Measurements from ENCODE around the gene SEC31A.
"Not testable (repeated sequence)": the region's sequence is repeated elsewhere in the genome, so short reads cannot be mapped to it uniquely, and the experiment has no call there.

SEC31A gene

DNA sequence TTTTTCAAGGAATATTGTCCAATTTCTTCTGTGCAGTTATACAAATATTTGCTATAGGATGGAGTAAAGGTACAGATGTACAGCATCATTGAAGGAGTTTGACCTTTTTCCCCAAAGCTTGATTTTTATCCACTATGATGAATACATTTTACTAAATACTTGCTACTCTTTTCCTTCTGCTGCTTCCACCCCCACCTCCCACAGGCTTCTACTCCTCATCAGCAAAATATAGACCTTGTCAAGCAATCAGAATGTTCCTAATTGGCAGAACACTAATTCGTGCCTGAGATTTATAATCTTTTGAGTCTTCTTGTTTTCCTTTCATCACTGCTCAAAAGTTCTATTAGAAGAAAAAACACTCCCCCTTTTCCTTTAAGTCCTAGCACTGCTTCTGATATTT is 5.8 kb upstream of the SEC31A start:
- DNase-seq: no peak

- no peak for DNase-seq
These were observed 3.0 kb upstream of the SEC31A start for GRCh38 chr4:82893942-82894341.

DNA sequence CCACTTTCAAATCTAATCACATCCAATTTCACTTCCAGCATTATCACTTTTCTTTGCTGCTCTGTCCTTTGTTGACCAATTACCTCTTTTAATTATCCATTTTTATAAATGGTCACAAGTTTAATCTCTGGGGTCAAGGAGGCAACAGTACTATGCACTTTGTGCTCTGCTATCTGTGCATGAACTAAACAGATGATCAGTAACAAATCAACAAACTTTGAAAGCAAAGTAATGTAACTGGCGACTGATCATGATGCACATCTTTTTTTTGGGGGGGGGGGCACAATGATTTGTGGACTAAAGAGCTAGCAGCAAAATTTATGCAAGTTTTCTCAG is 1.5 kb upstream of the SEC31A start:
- DNase-seq: no peak

- DNase-seq: no peak
These were observed 934 bp upstream of the SEC31A start for GRCh38 chr4:82891707-82892466.

- peak; percentile 38 for DNase-seq
These were observed 439 bp downstream of the SEC31A start for GRCh38 chr4:82890528-82890900.

- DNase-seq: no peak
These were observed 1.7 kb downstream of the SEC31A start for GRCh38 chr4:82889287-82889686.

DNA sequence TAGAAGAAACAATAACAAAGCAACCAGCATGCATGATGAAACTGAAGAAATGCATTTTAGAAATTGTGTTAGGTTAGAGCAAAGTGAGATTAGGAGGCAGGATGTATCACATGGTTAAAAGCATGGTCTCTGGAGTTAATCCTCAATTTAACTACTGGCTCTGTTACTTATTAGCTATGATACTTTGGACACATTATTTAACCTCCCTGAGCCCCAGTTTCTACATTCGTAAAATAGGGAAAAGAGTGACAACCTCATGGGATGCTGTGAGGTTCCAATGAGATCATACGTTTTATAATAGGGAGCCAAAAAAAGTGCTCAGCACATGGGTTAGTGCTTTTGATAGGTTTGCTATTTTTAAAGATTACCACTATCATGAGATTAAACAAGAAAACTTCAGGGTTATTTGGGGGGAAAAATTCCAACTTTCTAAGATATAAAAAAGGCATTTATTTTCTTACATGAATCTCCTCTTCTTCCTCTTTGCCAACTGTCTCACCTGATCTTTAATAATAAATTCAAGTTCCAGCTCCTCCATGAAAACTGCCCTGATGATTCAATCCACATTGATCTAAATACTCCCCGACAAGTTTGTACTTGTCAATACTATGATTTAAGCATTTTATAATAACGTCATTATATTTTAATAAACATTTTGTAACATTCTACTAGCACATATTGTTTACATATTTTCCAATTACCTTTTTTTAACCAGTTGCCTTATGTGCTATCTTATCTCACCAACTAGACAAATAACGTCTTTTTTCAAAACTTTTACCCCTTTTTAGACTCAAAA is 4.6 kb downstream of the SEC31A start:
- no peak for DNase-seq

GRCh38 chr4:82885410-82885809 is 5.5 kb downstream of the SEC31A start:
- DNase-seq: no peak

- DNase-seq: no peak
These were observed 22.4 kb downstream of the SEC31A start for GRCh38 chr4:82868572-82868971.

DNA sequence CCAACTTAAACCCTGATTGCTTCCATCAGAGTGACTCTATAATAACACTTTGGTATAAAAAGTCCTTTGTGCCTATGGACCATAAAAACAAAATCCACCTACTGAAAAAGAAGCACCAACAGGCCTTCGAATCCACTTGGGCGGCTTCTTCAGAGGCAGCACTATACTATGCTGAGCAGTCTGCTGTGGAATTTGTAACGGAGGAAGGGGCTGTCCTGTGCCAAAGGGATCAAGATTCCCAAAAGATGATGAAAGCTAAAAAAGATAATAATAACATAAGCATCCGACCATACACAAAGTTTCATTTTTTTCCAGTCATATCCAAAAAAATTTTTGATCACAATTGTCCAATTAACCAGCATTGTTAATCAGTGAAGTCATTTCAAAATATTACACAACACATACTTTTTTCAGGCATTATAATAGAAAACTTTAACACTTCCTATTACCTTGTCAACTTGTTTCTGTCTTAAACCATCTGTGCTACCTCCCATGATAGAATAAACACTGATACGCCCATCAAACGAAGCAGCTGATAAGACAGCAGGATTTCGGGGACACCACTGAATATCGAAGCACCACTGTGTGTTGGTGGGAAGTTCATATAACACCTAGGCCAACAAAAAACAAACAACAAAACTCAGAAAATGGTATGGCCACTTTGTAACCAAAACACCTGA is 24.1 kb downstream of the SEC31A start:
- DNase-seq: no peak

DNA sequence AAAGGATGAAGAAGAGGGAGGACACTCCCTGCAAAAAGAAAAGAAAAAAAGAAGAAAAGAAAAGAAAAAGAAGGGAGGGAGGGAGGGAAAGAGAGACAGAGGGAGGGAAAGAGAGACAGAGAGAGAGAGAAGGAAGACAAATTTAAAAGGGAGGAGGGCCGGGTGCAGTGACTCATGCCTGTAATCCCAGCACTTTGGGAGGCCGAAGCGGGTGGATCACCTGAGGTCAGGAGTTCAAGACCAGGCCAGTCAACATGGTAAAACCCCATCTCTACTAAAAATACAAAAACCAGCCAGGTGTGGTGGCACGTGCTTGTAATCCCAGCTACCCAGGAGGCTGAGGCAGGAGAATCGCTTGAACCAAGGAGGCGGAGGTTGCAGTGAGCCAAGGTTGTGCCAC is 24.9 kb downstream of the SEC31A start:
- not testable (repeated sequence) for DNase-seq

GRCh38 chr4:82865592-82865991 is 25.4 kb downstream of the SEC31A start:
- DNase-seq: no peak

DNA sequence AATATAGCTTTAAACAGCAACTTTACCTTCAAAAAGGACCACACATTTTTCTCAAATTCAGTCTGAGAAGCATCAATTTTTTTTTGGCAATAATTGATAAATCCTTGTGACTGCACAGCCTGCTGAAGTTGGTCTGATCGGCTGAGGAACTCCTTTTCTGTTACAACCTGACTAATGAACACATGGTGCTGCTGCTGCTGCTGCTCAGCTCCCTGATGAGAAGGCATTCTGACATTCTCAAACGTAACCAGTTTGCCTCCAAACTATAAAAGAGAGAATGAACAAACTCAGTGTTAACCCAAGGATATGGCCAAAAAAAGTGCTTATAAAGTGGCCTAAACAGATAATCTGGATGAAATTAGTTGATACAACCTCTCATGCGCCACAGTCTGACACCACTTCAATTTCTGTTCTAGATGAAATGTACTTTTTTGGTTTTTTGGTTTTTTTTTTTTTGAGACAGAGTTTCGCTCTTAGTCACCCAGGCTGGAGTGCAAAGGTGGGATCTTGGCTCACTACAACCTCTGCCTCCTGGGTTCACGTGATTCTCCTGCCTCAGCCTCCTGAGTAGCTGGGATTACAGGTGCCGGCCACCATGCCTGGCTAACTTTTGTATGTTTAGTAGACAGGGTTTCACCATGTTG is 26.5 kb downstream of the SEC31A start:
- DNase-seq: no peak

GRCh38 chr4:82861529-82861928 is 29.4 kb downstream of the SEC31A start:
- no peak for DNase-seq

- DNase-seq: not testable (repeated sequence)
These were observed 30.5 kb downstream of the SEC31A start for GRCh38 chr4:82860487-82860886.

GRCh38 chr4:82852751-82853285 is 38.1 kb downstream of the SEC31A start:
- no peak for DNase-seq

DNA sequence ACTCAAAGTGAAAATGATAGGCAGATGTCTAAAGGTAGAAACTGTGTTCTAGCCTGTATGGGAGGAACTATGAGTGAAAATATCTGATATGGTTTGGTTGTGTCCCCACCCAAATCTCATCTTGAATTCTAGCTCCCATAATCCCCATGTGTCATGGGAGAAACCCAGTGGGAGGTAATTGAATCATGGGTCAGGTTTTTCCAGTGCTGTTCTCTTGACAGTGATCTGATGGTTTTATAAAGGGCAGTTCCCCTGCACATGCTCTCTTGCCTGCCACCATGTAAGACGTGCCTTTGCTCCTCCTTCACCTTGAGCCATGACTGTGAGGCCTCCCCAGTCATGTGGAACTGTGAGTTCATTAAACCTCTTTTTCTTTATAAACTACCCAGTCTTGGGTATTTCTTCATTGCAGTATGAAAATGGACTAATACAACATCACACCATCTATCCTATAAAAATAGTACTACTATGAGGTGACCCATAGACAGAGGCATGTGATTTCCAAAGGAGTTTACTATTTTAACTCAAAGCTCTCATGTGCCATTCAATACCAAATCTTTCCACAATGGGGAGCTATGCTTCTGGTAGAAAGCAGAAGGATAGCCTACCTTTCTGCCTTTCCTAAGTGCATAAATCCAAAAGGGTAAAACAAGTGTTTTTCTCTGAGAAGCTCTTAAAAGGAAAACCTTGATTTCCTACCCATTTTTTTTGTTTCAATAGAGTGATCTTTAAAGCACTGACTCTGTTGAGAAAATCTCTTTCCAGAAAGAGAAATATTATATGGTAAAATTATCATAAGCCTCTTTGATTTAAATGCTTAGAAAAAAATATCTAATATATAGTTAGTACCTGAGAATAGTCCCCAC is 38.8 kb downstream of the SEC31A start:
- DNase-seq: no peak

- DNase-seq: no peak
These were observed 39.6 kb downstream of the SEC31A start for GRCh38 chr4:82851318-82851717.

- no peak for DNase-seq
These were observed 40.3 kb downstream of the SEC31A start for GRCh38 chr4:82850684-82851083.

DNA sequence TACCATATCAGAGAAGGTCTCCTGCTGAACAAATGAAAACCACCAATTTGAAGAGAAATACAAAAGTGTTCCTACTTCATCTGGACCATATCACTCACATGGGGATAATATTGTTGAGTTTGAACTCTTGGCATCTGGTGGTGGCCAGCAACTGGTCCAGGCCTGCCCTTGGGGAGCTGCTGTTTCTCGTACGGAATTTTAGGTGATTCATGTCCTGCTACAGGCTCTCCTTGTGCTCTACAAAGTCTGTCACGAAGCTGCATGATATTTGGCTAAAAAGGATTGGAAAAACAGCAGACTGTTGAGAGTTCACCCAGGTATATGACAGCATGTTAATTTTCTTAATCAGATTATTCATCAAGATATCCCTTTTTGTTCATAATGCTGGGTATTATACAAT is 42.2 kb downstream of the SEC31A start:
- DNase-seq: no peak

DNA sequence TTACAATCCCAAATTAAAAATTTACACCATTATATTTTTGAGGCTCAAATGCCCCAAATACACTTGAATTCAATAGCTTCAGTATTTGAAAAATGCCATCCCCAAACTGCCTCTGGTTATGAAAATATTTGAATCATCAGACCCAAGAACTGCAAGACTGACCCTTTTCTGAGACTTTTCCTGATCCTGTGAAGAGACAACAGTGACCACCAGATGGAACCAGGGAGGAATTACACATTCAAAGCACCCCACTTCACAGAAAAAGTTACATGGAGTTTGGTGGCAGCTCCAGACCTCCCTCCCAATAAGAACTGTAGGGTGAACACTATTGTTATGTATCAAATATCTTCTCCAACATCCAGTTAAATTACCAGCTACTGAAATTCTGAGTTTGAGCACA is 48.4 kb downstream of the SEC31A start:
- no peak for DNase-seq

DNA sequence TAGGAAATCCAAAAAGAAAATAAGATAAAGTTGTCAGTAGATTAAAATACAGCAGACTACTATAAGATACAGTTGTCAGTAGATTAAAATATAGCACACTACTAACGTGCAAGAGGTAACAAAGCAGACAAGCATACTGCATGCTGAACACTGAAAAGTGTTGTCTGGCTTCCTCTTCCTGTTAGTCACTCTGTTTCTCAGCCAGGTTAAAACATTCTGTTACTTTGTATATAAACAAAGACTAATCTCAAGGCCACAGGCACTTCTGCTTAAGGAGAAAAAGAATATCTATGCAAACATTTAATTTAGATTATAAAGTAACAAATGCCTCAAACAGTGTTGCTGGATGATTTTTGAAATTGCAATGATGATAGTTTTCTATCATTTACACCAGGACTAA is 51.3 kb downstream of the SEC31A start:
- DNase-seq: no peak
